Skin epidermis (tissue), 12 donors: ENCODE results near the gene FBXO28.

Experiments used
- H3K27ac ChIP-seq, 21 experiments: fragments of 200-600 bp; sonication (generic) in 11 of 21; one replicate each; pipeline ENCODE4 v1.5.0; 2020; ENCODE audit warnings: mild to moderate bottlenecking in 3 of 21, inconsistent platforms in 2 of 21, moderate library complexity in 2 of 21
- H3K4me3 ChIP-seq, 7 experiments: fragments of 200-600 bp; sonication (generic) in 2 of 7; one replicate each; pipeline ENCODE4 v1.5.0; 2020; ENCODE audit warnings: inconsistent platforms in 2 of 7, mild to moderate bottlenecking in 2 of 7, moderate library complexity in 1 of 7

FBXO28 gene

DNA sequence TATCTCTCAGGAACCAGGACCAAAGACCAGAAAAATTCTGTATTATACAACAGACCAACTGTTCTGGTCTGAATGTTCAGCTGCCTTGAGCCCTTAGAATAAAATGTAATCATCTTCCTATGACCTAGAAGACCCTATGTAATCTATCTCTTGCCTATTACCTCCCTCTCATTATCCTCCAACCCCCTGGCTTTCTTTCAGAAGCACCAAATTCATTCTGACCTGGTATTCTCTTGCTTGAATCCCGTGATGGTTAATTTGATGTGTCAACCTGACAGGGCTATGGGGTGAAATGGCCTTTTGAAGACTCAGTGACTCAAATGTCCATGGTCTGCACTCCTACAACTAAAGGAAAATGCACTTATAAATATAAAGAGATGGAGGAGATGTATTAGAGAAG, 21.8 kb upstream of the FBXO28 start:
- H3K27ac ChIP-seq: no peak overlapping the region
- H3K4me3 ChIP-seq: no peak overlapping the region

DNA sequence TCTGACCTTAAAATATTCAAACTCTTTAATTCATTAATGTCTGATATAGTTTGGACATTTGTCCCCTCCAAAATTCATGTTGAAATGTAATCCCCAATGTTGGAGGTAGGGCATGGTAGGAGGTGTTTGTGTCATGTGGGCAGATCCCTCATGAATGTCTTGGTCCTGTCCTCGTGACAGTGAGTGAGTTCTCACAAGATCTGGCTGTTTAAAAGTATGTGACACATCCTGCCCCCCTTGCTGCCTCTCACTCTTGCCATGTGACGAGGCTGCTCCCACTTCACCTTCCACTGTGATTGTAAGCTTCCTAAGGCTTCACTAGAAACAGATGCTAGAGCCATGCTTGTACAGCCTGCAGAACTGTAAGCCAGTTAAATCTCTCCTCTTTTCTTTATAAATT, 21.3 kb upstream of the FBXO28 start:
- no peak overlapping the region for H3K27ac ChIP-seq
- no peak overlapping the region for H3K4me3 ChIP-seq

DNA sequence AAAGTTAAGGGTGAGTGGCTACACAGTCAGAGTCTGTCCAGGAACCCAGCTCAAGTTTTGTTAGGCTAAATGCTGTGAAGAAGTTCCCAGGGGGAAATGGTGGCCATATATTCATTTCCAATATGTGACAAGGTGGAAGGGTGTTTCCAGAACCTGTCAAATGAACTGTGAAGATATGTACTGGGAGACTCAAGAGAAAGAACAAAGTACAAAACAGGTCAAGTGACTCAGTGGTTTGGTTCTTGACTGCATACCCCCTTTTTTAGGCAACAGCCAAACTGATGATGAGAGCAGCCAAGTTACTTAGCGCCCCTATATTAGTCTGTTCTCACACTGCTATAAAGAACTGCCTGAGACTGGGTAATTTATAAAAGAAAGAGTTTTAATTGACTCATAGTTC, 18.6 kb upstream of the FBXO28 start:
- H3K4me3 ChIP-seq: no peak overlapping the region

DNA sequence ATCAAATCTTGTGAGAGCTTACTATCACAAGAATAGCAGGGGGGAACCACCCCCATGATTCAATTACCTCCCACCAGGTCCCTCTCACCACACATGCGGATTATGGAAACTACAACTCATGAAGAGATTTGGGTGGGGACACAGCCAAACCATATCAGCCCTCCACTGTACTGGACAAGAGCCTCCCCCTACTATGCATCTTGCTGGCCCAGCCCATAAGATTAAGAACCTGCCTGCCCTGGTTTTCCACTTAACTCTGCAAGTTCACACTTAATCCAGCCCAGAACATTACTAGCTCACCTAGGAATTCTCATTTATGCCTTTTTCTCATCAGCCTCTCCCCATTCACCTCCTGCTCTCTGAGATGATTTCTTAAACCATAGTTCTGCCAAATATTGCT, 18.0 kb upstream of the FBXO28 start:
- no peak overlapping the region for H3K27ac ChIP-seq
- H3K4me3 ChIP-seq: no peak overlapping the region

More for the DNA sequence above, 18.6 kb upstream of the FBXO28 start:
- H3K27ac ChIP-seq: no peak overlapping the region

DNA sequence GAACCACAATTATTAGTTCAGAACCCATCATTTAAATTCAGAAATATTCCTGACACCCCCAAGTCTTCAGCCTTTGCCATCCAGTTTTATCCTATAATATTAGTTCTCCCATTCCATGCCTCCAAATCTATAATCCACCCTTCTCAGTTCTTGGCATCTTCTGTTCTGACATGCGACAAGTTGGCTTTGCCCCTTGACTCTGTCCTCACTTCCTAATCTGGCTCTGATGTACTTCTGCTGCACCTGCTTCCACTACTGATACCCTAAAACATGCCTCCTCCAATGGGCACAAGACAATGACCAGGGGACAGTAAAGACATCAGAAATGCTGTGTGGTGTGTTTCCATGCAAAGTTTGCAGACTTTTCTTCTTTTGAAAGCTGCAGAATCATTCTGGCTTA, 17.1 kb upstream of the FBXO28 start:
- no peak overlapping the region for H3K4me3 ChIP-seq
- H3K27ac ChIP-seq: no peak overlapping the region

DNA sequence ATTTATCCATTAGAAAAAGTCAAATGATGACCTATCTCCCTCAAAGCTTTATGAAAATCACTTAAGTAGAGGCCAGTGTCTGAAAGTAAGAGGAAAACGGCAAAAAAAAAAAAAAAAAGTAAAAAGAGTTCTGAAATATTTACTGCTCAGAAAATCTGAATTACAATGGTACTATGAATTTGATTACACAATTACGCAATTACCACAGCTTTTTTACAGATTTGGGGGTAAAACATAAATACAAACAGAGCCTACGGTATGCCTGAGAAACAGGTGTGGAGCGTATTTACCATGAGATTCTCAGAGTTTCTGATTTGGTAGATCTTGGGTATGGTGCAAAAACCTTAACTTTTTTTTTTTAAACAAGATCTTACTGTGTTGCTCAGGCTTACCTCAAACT, 15.9 kb upstream of the FBXO28 start:
- Histone ChIP-seq H3K4me3 (no peak overlapping the region), H3K27ac (no peak overlapping the region)

DNA sequence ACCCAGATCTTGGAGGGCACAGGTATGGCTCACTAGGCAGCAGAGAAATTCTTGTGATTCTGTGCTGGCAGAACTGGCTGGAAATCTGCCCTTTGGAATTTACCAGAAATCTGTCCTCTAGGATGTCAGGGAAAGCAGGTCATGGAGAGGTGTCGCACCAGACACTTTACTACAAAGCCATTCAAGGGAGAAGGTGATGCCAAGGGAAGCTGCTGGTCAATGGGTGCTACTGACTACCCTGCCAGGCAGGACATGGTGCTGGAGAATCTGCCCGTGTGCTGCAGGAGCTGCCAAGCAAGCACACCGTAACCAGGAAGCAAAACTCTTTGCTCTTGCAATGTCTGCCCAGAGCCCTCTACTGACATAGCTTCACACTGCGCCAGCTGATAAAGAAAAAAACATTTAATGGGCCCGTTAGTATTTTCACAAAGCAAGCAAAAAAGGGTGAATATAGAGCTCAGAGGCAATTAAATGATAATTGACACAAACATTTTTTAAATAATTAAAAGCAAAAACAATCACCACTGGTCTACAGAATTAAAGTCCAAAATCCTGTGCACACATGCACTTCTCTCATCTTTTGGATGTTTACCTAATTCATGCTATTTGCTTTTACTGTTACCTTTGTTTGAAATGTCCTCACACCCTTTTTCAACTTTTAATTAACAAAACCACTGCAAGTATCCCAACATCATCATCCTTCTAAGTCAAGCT, 7.2 kb upstream of the FBXO28 start:
- no peak overlapping the region for H3K27ac ChIP-seq
- no peak overlapping the region for H3K4me3 ChIP-seq

DNA sequence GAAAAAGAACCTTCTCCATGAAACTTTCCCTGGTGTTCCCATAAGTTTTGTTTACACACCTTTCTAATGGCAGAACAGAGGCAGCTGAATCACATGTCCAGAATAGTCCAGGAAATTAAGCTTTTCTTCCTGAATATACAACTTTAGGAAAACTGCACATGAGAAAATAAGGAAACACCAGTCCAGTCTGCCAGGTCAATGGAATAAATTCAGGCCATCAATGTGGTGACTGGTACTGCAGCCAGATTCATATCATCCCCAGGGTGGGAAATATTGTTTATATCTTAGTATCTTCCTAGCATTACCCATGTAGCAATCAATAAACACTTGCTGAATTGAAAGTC, 6.7 kb upstream of the FBXO28 start:
- H3K4me3 ChIP-seq: no peak overlapping the region
- no peak overlapping the region for H3K27ac ChIP-seq

DNA sequence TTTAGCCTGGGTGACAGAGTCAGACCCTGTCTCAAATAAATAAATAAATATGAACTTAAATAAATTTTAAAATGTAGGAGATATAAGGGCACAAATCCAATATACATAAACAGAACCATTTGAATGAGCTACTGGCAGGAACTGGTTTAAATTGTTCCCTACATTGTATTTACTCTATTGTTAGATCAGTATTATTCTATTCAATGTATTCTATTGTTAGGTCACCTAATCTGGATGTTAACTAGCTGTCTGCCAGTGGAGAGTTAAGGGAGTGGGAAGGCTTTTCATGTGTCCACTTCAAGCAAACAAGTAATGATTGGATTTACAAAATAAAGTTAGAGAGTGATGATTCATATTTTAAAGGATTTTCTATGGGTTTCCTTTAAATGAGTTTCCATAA, 4.9 kb upstream of the FBXO28 start:
- no peak overlapping the region for H3K4me3 ChIP-seq
- no peak overlapping the region for H3K27ac ChIP-seq

DNA sequence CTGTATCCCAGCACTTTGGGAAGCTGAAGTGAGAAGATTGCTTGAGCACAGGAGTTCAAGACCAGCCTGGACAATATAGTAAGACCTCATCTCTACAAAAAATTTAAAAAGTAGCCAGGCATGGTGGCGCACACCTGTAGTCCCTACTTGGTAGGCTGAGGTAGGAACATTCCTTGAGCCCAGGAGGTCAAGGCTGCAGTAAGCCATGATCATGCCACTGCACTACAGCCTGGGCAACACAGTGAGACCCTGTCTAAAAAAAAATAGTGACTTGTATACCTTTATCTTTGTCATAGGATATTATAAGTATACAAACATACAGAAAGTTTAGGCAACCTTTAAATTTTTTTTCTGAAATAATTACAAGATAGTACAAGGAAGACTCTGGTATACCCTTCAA, 3.9 kb upstream of the FBXO28 start:
- Histone ChIP-seq H3K27ac (no peak overlapping the region), H3K4me3 (no peak overlapping the region)

DNA sequence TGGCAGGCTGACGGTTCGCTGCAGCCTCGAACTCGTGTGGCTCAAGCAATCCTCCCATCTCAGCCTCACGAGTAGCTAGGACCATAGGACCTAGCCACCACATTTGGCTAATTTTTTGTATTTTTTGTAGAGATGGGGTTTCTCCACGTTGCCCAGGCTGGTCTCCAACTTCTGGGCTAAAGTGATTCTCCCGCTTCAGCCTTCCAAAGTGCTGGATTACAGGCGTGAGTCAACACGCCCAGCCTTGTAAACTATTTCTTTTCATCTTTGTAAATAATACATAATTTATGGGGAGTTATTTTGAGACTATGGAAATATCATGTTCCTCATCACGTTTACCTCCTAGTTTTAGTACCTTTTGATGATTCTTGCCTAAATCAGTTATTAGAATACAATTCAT, 906 bp upstream of the FBXO28 start:
- Histone ChIP-seq H3K4me3 (peak overlapping the region in 2 of 7 experiments; percentile 78 to 94), H3K27ac (no peak overlapping the region)

DNA sequence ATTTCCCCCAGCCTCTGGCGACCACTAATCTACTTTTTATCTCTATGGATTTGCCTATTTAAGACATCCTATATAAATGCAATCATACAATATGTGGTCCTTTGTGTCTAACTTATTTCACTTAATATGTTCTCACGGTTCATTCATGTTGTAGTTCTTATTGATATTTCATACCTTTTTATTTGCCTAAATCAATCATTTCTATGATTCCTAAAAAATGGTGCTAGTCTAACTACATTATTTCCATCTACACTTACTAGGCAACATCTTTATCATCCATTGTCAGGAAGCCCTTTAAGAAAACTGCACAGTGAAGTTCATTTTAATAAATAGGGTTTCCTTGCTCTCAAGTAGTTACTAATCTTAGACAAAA, 380 bp upstream of the FBXO28 start:
- Histone ChIP-seq H3K4me3 (peak overlapping the region; percentile 70 to 94 (median 85)), H3K27ac (peak overlapping the region in 19 of 21 experiments; percentile 82 to 98 (median 96))

DNA sequence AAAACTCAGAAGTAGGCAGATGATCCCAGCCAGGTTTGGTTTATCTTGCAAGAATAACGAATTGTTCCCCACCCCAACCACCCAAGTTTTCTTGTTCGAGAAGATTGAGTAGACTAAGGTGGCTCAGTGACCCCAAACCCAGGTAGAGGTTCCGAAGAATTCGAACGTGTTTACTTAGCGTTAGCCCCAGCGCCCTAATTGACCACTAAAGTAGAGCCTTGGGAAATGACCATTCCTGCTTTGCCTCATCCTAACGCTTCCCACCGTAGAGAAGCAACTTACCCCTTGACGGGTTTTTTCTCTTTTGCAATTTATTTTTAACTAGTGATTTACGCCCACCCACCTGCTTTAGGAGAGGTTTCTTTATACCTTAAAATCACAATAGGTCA, 870 bp downstream of the FBXO28 start:
- Histone ChIP-seq H3K4me3 (peak overlapping the region; percentile 70 to 94 (median 85)), H3K27ac (peak overlapping the region in 20 of 21 experiments; percentile 82 to 98 (median 96))

DNA sequence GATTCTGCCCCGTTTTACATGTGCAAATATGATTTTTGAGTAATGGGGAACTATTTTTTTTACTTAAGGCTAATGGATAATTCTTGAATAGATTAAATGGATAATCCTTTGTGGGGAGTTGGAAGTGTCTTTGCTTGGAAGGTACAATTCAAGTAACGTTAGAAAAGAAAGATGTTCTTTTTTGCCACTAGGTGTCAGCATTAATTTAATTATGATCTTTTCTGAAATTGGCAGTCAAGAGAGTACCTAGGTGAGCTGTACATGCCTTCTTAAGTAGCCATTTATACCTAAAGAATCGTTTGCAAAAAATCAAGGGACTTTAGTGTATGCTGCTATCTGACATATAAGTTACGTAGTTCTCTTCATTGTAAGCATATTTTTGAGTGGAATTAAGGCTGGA, 2.2 kb downstream of the FBXO28 start:
- peak overlapping the region in 2 of 7 experiments; percentile 2 to 91 for H3K4me3 ChIP-seq
- H3K27ac ChIP-seq: peak overlapping the region in 1 of 21 experiments; percentile 97

DNA sequence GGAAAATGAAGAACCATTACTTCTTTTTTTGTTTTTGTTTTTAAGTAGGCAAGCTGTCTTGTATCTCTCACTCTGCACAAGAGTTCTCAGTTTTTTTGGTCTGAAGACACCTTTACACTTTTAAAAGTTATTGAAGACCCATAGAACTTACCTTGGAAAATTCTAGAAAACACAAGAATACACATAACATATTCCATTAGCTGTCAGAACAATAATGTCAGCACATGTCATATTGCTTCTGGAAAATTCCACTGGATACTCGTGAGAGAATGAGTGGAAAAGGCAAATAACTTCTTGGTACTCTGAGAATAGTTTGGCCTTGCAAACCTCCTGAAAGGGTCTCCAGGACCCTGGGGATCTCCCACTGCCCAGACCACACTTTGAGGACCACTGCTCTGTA, 4.8 kb downstream of the FBXO28 start:
- Histone ChIP-seq H3K4me3 (no peak overlapping the region), H3K27ac (no peak overlapping the region)

DNA sequence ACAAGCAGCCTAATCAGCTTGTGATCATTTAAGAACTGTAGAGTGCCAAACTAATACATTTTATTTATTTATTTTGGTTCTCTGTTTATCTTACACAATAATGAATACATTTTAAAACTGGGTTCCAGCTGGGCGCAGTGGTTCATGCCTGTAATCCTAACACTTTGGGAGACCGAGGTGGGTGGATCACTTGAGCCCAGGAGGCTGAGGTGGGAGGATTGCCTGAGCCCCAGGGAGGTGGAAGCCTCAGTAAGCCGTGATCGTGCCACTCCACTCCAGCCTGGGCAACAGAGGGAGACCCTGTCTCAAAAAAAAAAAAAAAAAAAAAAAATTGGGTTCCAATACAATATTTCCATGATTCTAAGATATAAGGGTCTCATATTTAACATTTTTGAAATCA, 9.2 kb downstream of the FBXO28 start:
- Histone ChIP-seq H3K27ac (no peak overlapping the region), H3K4me3 (no peak overlapping the region)

DNA sequence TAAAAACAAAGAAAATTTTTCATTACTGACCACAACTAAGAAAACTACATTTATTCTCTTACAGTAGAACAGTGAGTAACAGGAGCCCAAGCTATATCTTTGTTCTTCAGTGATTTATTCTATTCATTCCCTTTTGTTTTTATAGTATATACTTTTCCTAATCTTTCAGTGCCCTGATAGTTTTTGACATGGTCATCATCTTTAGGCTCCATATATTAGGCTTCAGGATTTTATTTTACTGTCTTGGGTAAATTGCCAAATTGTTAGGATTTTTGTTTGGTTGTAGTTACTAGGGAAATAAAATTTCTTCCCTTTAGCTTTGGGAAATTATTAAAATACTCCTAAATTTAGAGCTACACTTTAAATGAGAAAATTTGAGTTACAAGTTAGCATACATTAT, 10.3 kb downstream of the FBXO28 start:
- Histone ChIP-seq H3K27ac (no peak overlapping the region), H3K4me3 (no peak overlapping the region)

DNA sequence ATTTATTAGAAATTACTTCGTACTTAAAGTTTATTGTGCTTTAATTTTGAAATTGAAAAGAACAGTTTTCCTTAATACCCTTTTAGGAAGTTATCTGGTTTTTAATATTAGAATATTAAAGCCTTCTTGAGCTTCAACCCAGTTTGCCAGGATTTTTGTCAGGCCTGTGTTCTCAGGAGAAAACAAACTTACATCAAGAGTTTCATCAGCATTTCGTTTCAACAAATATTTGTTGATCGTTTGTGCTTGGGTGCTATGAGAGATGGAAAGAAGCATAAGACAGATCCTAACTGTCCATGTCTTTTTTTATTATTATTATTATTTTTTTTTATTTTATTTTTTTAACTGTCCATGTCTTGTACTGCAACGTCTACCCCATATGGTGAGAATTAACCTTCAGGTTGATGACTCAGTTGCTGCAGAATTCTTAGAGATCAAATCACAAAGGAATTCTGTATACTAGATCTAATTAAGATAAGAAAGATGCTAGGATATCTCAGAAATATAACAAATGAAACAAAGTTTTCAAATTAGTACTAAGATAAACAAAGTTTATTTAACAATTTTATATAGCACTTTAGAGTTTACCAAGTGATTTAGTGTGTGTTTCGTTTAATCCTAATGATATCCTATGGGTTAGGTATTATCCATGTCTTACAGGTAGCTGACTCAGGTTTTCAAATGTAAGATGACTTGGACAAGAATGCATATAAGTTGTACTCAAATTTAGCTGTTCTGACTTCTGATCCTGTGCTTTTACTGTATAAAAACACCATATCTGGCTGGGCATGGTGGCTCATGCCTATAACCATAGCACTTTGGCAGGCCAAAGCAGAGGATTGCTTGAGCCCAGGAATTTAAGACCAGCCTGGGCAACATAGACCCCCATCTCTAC, 14.3 kb downstream of the FBXO28 start:
- Histone ChIP-seq H3K4me3 (no peak overlapping the region), H3K27ac (no peak overlapping the region)

DNA sequence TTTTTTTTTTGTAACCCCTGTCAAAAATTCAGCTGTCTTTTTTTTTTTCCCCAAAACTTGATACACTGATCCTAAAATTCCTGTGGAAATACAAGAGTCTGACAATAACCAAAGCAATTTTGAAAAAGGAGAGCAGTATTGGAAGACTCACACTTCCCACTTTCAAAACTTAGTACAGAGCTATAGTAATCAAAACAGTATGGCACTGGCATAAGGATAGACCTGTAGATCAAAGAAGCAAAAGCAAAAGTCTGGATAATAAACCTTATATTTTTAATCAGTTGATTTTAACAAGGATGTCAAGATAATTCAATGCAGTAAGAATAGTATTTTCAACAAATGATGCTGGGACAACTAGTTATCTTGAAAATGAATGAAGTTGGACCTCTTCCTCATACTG, 17.3 kb downstream of the FBXO28 start:
- Histone ChIP-seq H3K4me3 (no peak overlapping the region), H3K27ac (no peak overlapping the region)

DNA sequence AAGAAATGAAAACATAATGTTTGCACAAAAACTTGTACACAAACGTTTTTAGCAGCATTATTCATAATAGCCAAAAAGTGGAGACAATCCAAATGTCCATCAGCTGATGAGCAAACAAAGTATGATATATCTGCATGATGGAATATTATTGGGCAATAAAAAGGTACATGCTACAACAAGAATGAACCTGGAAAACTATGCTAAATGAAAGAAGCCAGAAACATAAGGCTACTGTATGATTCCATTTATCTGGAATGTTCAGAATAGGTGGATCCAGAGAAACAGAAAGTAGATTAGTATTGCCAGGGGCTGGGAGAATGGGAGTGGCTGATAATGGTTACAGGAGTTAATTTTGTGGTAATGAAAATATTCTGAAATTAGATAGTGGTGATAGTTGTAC, 19.0 kb downstream of the FBXO28 start:
- Histone ChIP-seq H3K27ac (peak overlapping the region in 1 of 21 experiments; percentile 21), H3K4me3 (no peak overlapping the region)

DNA sequence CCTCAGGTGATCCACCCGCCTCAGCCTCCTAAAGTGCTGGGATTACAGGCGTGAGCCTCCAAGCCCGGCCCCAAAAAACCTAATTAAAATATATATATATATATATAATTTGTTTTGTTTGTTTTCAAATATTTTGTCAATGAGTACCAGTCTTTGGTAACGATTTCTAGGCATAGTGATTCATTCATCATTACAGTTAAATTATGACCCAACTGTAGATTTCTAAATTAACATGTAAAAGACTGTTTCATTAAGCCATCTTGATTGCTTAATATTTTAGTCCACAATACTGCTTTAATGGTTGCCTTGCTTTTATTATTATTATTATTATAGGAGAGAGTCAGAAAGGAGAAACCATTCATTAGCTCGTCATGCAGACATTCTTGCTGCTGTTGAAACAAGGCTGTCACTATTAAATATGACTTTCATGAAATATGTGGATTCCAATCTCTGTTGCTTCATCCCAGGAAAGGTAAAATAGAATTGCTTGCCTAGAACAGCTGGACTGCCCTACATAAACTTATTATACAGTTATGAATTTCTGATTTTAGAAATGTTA, 19.9 kb downstream of the FBXO28 start:
- no peak overlapping the region for H3K27ac ChIP-seq
- H3K4me3 ChIP-seq: no peak overlapping the region
